SHP77 treated with DMSO at 0.1 percent for 48 hours (cell line): Measurements from ENCODE around the gene MYOM3.

Source experiments
- DNase-seq: peaks from one replicate; lab custom pipeline; 2025; lab: John Stamatoyannopoulos, UW

Gene MYOM3

DNA sequence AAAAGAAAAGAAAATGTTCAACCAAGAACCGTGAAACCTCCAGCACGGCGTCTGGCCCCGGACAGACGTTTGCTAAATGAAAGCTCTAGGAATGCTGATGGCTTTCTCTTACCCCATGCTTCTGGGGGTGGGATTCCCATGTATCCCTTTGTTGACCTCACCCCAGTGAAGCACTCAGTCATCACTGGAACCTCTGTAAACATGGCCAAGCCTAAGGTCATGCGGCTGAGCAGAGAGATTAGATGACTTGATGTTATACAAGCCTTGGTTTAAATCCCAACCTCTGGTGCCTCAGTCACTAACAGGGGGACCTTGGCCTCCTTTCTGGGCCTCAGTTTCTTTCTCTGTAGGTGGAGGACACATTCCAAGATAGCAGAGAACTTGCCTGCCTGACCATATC lies 2.8 kb upstream of the MYOM3 start:
- no peak for DNase-seq

- no peak for DNase-seq
Observed at GRCh38 chr1:24113641-24114033, 1.7 kb upstream of the MYOM3 start.

DNA sequence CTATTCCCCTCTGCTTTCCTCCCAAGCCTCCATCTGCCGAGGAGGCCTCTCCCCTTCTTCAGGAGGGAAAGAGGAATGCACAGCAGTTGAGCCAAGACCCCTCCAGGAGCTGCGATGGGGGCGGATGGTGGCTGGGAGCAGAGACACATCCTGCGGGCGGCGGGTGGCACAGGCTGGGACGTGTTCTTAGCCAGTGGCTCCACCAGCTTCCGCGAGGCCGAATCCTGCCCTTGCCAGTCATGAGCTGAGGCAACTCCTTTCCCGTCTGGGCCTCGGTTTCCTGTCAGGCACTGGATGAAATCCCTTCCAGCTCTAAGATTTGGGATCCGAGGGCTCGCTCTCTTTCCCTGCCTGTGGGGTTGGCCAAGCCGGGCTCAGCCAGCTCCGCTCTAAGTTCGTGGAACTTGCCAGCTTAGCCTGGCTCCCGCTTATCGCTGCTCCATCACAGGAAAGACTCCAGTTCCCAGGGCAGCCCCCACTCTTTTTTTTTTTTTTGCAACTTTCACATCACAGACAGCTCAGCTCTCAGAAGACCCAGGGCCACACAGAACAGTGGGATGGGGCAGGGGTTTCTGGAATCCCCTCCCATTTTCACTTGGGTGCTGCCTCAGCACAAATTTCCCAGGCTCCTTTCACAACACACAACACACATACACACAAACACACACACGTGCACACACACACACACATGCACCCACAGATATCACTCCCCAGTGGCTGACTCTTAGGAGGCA lies 506 bp downstream of the MYOM3 start:
- no peak for DNase-seq

- no peak for DNase-seq
Observed at GRCh38 chr1:24110642-24111261, 1.2 kb downstream of the MYOM3 start.

DNA sequence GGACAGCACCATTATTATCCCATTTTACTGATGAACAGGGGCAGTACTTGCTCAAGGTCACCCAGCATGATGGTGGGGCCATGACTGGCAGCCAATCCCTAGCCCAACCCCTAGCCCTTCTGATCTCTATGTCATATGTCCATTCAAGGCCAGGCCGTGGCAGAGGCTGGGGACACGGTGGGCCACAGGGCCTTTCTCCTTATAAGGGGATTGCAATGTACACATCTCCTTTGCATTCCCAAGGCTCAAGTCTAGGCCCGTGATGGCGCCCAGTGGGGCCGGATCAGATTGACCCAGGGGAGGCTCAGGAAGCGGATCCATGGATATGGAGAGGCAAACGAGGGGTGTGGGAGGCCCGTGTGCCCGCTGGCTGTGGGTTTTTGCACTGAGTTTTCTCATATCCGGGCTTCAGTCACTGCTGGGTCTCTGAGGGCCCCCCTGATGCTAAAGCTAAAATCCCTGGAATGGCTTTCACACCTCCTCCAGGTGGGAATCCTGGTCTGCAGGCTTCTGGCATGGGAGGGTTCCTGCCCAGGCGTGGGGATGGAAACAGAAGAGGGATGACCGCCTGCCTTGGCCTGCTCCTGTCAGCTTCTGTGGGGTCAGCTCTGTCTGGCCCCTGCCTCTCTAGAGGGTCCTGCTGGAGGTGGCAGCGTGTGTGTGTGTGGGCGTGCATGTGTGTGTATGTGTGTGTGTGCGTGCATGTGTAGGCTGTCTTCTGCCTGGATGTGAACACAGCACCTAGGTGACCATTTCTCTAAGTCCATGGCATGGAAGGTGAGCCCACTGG lies 2.1 kb downstream of the MYOM3 start:
- no peak for DNase-seq

GRCh38 chr1:24109166-24109483 lies 2.8 kb downstream of the MYOM3 start:
- no peak for DNase-seq

- no peak for DNase-seq
Observed at GRCh38 chr1:24108334-24109165, 3.4 kb downstream of the MYOM3 start.

DNA sequence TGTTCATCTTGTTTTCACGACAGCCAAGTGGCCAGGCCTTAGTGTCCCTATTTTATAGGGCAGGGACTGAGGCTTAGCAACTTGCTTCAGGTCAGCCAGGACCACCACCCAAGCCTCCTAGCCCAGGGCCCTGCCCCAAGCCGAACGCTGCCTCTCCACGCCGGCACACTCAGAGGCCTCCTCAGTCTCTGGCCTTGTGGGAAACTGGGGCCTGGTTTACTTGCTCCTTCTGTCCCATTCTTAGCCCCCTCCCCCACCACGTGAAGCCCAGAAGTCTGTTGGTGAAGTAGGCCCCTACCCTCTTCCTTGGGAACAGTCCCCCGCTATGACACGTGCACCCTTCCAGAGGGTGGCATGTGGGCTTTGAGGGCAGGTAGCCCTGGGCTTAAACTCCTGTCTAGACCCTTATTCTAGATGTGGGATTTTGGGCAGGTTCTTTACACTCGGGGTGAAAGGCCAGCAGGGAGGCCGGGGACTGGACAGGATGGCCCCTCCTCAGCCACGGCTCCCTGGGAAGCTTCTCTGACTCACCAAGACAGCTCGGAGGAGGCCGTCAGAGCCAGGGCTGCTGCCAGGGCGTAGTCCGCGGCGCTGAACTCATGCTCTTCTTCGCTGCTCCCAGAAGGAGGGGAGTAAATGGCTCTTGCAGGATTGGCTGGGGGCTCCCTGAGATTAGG lies 4.3 kb downstream of the MYOM3 start:
- DNase-seq, result no peak

GRCh38 chr1:24105368-24106160 lies 6.4 kb downstream of the MYOM3 start:
- no peak for DNase-seq

- no peak for DNase-seq
Observed at GRCh38 chr1:24104854-24105253, 7.1 kb downstream of the MYOM3 start.

- no peak for DNase-seq
Observed at GRCh38 chr1:24103879-24104278, 8.1 kb downstream of the MYOM3 start.

- DNase-seq, result no peak
Observed at GRCh38 chr1:24103408-24103807, 8.5 kb downstream of the MYOM3 start.

GRCh38 chr1:24102961-24103360 lies 9.0 kb downstream of the MYOM3 start:
- no peak for DNase-seq

DNA sequence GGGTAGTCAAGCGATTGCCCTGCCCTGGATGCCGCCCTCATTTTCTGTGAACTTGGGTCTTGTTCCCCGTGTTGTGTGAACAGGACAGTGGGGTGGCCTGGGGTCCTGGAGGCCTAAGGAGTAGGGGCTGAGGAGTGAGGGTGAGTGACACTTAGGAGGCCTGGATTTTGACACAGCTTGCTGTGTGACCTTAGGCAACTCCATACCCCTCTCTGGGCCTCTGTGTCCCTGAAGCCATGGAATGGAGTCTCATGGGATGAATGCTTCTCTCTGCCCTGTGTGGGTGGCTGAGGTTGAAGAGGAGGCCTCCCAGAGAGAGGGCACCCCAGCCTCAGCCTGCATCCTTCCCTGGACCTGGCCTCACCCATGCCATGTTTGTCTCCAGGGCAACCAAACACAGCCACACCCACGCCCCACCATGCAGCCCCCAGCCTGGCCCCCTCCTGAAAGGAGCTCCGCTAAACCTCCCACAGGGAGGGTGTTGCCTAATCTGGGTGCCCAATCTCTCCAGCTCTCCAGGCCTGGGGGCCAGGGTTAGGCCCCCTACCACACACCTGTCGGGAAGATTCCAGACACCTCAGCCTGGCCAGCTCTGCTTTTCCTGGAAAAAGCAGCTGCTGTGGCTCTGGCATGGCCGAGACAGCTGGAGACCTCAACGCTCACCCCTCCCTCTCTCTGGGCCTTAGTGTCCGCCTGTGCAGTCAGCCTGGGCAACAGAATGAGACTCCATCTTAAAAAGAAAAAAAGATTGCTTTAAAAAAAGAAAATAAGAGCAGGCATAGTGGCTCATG lies 9.9 kb downstream of the MYOM3 start:
- no peak for DNase-seq

DNA sequence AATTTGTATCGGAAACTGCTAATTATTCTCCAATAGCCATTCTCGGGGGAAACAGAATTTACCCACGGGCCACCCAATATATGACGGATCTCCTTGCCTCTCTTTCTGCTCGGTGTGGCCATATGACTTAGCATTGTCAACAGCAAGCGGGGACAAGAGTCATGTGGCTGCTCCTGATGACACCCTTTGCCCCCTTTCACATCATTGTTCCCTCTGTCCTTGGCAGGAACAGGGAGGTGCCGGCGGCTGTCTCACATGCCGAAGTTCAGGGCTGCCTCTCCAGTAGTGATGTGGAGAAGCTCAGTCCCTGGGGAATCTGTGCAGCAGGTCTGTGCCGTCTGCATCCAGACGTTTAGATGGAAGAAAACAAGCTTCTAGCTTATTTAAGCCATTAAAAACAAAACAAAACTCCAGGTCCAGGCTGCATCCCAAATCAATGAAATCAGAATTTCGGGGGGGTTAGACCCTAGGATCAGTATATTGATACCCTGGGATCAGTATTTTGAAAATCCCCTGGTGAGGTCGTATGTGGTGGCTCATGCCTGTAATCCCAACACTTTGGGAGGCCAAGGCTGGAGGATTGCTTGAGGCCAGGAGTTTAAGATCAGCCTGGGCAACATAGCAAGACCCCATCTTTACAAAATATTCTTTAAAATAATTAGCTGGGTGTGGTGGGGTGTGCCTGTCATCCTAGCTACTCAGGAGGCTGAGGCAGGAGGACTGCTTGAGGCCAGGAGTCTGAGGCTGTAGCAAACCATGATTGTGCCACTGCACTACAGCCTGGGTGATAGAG lies 10.8 kb downstream of the MYOM3 start:
- no peak for DNase-seq

GRCh38 chr1:24098943-24099638 lies 12.8 kb downstream of the MYOM3 start:
- DNase-seq, result no peak

DNA sequence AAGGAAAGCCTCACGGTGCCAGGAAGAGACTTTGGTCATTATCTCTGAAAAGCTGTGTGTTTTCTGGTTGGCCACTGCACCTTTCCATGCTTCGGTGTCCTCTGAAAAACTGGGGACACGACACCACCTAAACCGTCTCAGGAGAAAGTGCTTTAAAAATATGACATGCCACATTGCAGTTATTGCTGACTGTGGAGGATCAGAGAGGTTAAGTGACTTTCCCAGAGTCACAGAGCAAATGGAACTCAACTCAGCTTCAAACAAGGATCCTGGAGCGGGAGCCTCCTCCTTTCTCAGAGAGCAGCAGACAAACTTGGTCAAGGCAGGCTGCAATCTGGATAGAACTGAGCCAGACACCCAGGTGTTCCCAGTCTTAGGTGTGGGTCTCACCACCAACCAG lies 13.8 kb downstream of the MYOM3 start:
- no peak for DNase-seq

DNA sequence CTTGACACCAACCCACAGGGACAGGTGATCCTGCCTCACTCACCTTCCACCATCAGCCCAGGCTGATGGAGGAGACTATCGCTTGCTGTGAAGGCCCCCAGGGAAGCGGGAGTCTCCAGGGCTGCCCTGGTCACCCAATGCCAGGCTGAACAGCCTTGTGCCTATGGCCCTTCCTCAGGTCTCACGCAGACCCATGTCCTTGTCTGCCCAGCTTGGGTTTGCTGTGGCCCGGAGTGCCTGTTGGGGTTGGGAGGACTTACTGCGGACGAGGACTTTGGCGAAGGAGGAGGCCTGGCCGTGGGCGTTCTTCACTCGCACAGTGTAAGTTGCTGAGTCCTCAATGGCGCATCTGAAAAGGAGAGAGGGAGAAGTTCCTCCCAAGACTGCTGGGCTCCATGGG lies 14.3 kb downstream of the MYOM3 start:
- DNase-seq, result no peak

DNA sequence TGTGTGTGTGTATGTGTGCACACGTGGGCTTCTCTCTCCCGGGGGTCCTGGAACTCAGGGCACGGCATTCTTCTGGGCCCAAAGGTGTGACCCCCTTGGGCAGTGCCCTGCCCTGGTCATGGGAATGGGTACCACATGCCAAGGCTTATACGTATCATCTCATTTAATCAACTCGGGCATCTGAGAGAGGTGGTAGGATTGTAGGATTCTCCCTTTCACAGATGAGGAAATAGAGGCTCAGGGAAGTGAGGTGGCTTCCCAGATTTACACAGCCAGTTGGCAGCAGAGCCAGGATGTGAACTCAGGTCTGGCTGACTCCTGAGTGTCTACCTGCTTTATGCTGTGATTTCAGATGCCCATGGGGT lies 15.2 kb downstream of the MYOM3 start:
- no peak for DNase-seq
